Progenitor cell of endocrine pancreas (in vitro differentiated cells): ENCODE data around the gene SYT2. TPM values are rescaled to one million over a fixed set of nuclear protein-coding genes. Genes with fewer than 3 reads are reported as not detected.

ENCODE experiments used
- DNase-seq: peaks from one replicate; pipeline ENCODE4 v3.0.0; 2021; ENCODE audit warnings: low spot score; ENCODE audit not compliant: unreplicated experiment
- H3K27ac Mint-ChIP-seq: 2 replicates; pipeline ENCODE4 v1.8.0; 2021; ENCODE audit warnings: mild to moderate bottlenecking, moderate library complexity, mixed read lengths
- H3K27me3 Mint-ChIP-seq: 2 replicates; pipeline ENCODE4 v1.8.0; 2021; ENCODE audit warnings: mixed read lengths
- H3K36me3 Mint-ChIP-seq: 2 replicates; pipeline ENCODE4 v1.8.0; 2022; ENCODE audit warnings: mixed read lengths; ENCODE audit not compliant: insufficient read depth
- H3K4me1 Mint-ChIP-seq: 2 replicates; pipeline ENCODE4 v1.8.0; 2021; ENCODE audit warnings: low read depth, mixed read lengths
- H3K4me3 Mint-ChIP-seq: 2 replicates; pipeline ENCODE4 v1.8.0; 2021; ENCODE audit warnings: low read depth, mild to moderate bottlenecking, moderate library complexity, mixed read lengths
- H3K9me3 Mint-ChIP-seq: 2 replicates; pipeline ENCODE4 v1.8.0; 2021; ENCODE audit warnings: low read depth, mixed read lengths
- total RNA-seq: library from RNA; stranded (reverse); gene quantifications from 2 replicates; pipeline ENCODE4 v1.2.1, GENCODE V29; 2021
- TF ChIP-seq, protein P1 (sequence below): fragments of 200-600 bp; sonication (generic); IDR thresholded peaks from one replicate; pipeline ENCODE4 v1.5.0; 2021; ENCODE audit warnings: antibody characterized with exemption, mild to moderate bottlenecking; ENCODE audit not compliant: unreplicated experiment

SYT2 gene
- total RNA-seq, 1 donor from 2014 or later, result 1.8 TPM

GRCh38 chr1:202703191-202703590 is 7.1 kb downstream of the SYT2 start:
- Mint-ChIP-seq H3K36me3 (no peaks in the 10 kb centered on the region), H3K4me3 (no peak overlapping the region), H3K4me1 (no peaks in the 10 kb centered on the region), H3K27ac (no peak overlapping the region), H3K27me3 (peaks cover 59% of the 10 kb centered on the region), H3K9me3 (no peaks in the 10 kb centered on the region)
- TF ChIP-seq, protein P1, sequence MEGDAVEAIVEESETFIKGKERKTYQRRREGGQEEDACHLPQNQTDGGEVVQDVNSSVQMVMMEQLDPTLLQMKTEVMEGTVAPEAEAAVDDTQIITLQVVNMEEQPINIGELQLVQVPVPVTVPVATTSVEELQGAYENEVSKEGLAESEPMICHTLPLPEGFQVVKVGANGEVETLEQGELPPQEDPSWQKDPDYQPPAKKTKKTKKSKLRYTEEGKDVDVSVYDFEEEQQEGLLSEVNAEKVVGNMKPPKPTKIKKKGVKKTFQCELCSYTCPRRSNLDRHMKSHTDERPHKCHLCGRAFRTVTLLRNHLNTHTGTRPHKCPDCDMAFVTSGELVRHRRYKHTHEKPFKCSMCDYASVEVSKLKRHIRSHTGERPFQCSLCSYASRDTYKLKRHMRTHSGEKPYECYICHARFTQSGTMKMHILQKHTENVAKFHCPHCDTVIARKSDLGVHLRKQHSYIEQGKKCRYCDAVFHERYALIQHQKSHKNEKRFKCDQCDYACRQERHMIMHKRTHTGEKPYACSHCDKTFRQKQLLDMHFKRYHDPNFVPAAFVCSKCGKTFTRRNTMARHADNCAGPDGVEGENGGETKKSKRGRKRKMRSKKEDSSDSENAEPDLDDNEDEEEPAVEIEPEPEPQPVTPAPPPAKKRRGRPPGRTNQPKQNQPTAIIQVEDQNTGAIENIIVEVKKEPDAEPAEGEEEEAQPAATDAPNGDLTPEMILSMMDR, result no peak
- DNase-seq, result no peak

- Mint-ChIP-seq H3K36me3 (no peaks in the 10 kb centered on the region), H3K27ac (no peak overlapping the region), H3K9me3 (no peaks in the 10 kb centered on the region), H3K4me1 (no peaks in the 10 kb centered on the region), H3K27me3 (peaks cover 50% of the 10 kb centered on the region), H3K4me3 (no peak overlapping the region)
- DNase-seq, result no peak
- TF ChIP-seq, protein P1, result no peak
Observed at GRCh38 chr1:202702088-202702487, 8.2 kb downstream of the SYT2 start.

DNA sequence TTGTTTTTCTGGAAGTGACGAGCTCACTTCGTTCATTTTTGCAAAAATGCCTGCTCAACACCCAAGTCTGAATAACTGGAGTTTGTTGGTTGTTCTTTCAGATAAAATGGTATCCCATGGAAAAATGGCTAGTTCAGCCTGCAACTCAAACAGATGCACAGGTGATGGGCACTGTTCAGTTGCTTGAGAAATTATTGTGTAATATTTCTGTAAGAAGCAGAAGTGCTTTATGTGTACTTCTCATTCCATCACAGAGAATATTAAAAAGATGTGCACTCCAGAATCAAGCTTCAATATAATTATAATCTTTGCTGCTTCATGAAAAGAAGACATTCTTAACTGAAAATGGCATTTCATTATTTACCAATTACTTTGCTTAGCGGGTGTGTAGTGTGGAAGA is 9.1 kb downstream of the SYT2 start:
- Mint-ChIP-seq H3K9me3 (no peaks in the 10 kb centered on the region), H3K4me1 (no peaks in the 10 kb centered on the region), H3K27me3 (peaks cover 47% of the 10 kb centered on the region), H3K36me3 (no peaks in the 10 kb centered on the region), H3K4me3 (no peak overlapping the region), H3K27ac (no peak overlapping the region)
- DNase-seq, result no peak
- TF ChIP-seq, protein P1, result no peak

GRCh38 chr1:202700061-202700460 is 10.2 kb downstream of the SYT2 start:
- Mint-ChIP-seq H3K4me1 (no peaks in the 10 kb centered on the region), H3K9me3 (no peaks in the 10 kb centered on the region), H3K36me3 (no peaks in the 10 kb centered on the region), H3K27ac (no peak overlapping the region), H3K4me3 (no peak overlapping the region), H3K27me3 (peaks cover 47% of the 10 kb centered on the region)
- TF ChIP-seq, protein P1, result no peak
- DNase-seq, result no peak

GRCh38 chr1:202698276-202698675 is 12.0 kb downstream of the SYT2 start:
- TF ChIP-seq, protein P1, result no peak
- no peak for DNase-seq
- H3K27me3 Mint-ChIP-seq, result peaks cover 40% of the 10 kb centered on the region
- no peaks in the 10 kb centered on the region for H3K9me3 Mint-ChIP-seq
- no peak overlapping the region for H3K4me3 Mint-ChIP-seq
- no peaks in the 10 kb centered on the region for H3K4me1 Mint-ChIP-seq
- H3K27ac Mint-ChIP-seq, result no peak overlapping the region
- H3K36me3 Mint-ChIP-seq, result no peaks in the 10 kb centered on the region
